ENCODE measurements around the gene GART. TPM values are rescaled to one million over a fixed set of nuclear protein-coding genes. Genes with fewer than 3 reads are reported as not detected.

GART gene
- total and polyA plus RNA-seq, 4 donors = 15.3 to 58.7 (median 46.9) TPM

GRCh38 chr21:33546086-33546485, 4.2 kb upstream of the GART start:
- Histone ChIP-seq H3K27ac (ENCODE audit: low read depth in 1 of 2, low read length in 1 of 2) (no peak overlapping the region), H3K9ac (ENCODE audit: insufficient read depth in 1 of 2, low read length in 2 of 2) (no peak overlapping the region), H3K27me3 (ENCODE audit: control insufficient read depth in 3 of 3, insufficient read depth in 3 of 3, low read length in 2 of 3) (no peaks in the 10 kb centered on the region), H3K9me3 (ENCODE audit: control insufficient read depth in 4 of 4, insufficient read depth in 3 of 4, low read length in 3 of 4) (no peaks in the 10 kb centered on the region), H3K4me1 (ENCODE audit: control insufficient read depth in 5 of 5, insufficient read depth in 5 of 5, low read length in 5 of 5) (peaks cover 0 to 18% (median 1%) of the 10 kb centered on the region in 5 donors), H3K36me3 (ENCODE audit: control insufficient read depth in 4 of 4, insufficient read depth in 4 of 4, low read length in 4 of 4) (peaks cover 15 to 38% (median 17%) of the 10 kb centered on the region in 4 donors), H3K4me3 (no peak overlapping the region)
- ATAC-seq (ENCODE audit: insufficient read depth, low FRiP score) = no peak
- DNase-seq = no peak
- TF ChIP-seq CTCF (IDR thresholded peaks at IDR 0.05; ENCODE audit: control extremely low read depth, extremely low read depth) = no peak
- WGBS, 2 donors = 32 to 44% methylated on average over 3 of the region's 3 CpGs

GRCh38 chr21:33544451-33545195, 2.7 kb upstream of the GART start:
- Histone ChIP-seq H3K9ac (ENCODE audit: insufficient read depth in 1 of 2, low read length in 2 of 2) (peak overlapping the region in 1 of 2 donors; percentile 97), H3K27ac (ENCODE audit: low read depth in 1 of 2, low read length in 1 of 2) (no peak overlapping the region), H3K4me3 (no peak overlapping the region), H3K36me3 (ENCODE audit: control insufficient read depth in 4 of 4, insufficient read depth in 4 of 4, low read length in 4 of 4) (peaks cover 2 to 24% (median 6%) of the 10 kb centered on the region in 4 donors), H3K9me3 (ENCODE audit: control insufficient read depth in 4 of 4, insufficient read depth in 3 of 4, low read length in 3 of 4) (no peaks in the 10 kb centered on the region), H3K4me1 (ENCODE audit: control insufficient read depth in 5 of 5, insufficient read depth in 5 of 5, low read length in 5 of 5) (peaks cover 0 to 24% (median 6%) of the 10 kb centered on the region in 5 donors), H3K27me3 (ENCODE audit: control insufficient read depth in 3 of 3, insufficient read depth in 3 of 3, low read length in 2 of 3) (no peaks in the 10 kb centered on the region)
- no peak for ATAC-seq (ENCODE audit: insufficient read depth, low FRiP score)
- WGBS, 2 donors = 10 to 24% methylated on average over 8 of the region's 8 CpGs
- no peak for TF ChIP-seq CTCF (IDR thresholded peaks at IDR 0.05; ENCODE audit: control extremely low read depth, extremely low read depth)
- DNase-seq = peak in 2 of 3 donors; percentile 18 to 19

- Histone ChIP-seq H3K9ac (ENCODE audit: insufficient read depth in 1 of 2, low read length in 2 of 2) (peak overlapping the region; percentile 93 to 97), H3K4me3 (peak overlapping the region; percentile 96), H3K36me3 (ENCODE audit: control insufficient read depth in 4 of 4, insufficient read depth in 4 of 4, low read length in 4 of 4) (peaks cover 0 to 19% (median 5%) of the 10 kb centered on the region in 4 donors), H3K27ac (ENCODE audit: low read depth in 1 of 2, low read length in 1 of 2) (peak overlapping the region; percentile 76 to 97), H3K9me3 (ENCODE audit: control insufficient read depth in 4 of 4, insufficient read depth in 3 of 4, low read length in 3 of 4) (no peaks in the 10 kb centered on the region), H3K4me1 (ENCODE audit: control insufficient read depth in 5 of 5, insufficient read depth in 5 of 5, low read length in 5 of 5) (peaks cover 0 to 24% (median 6%) of the 10 kb centered on the region in 5 donors), H3K27me3 (ENCODE audit: control insufficient read depth in 3 of 3, insufficient read depth in 3 of 3, low read length in 2 of 3) (no peaks in the 10 kb centered on the region)
- 0 to 1% methylated on average over 26 of the region's 26 CpGs for WGBS, 2 donors
- peak; percentile 38 for ATAC-seq (ENCODE audit: insufficient read depth, low FRiP score)
- peak in 1 of 3 donors; percentile 77 for DNase-seq
- TF ChIP-seq CTCF (IDR thresholded peaks at IDR 0.05; ENCODE audit: control extremely low read depth, extremely low read depth) = no peak
Observed at GRCh38 chr21:33543505-33544129, 1.7 kb upstream of the GART start.

Measured in lung (tissue), 12 donors.